Measurements from ENCODE around the gene COG6.

COG6 gene

DNA sequence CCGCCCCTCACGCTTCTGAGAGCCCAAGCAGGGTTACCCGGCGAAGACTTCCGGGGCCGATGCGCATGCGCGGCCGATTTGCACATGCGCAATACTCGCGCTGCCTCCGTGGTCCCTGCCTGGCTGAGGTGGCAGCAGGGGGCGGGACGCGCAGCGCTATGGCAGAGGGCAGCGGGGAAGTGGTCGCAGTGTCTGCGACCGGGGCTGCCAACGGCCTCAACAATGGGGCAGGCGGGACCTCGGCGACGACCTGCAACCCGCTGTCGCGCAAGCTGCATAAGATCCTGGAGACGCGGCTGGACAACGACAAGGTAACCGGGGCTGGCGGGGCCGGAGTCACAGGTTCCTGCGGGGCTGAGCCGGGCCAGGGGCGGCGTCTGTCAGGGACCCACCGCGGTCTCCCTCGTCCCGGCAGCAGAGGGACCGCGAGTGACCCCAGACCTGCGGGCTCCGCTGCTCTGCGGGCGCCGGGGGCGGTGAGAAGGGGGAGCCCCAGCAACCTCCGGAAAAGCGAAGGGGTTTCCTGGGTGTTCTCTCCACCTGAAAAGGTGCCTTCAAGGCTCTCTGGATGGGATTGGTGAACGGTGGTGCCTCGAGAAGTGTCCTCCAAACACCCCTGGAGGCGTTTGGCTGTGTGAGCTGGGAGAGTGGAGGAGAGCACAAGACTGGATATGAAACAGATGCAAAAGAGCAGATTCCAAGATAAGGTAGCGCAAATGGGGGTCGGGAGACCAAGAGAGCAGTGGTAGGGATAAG, at the start of gene COG6:
Gene COG6 (plus strand): TSS at position 94 of the 756 bp plus-strand sequence. CDS start 65 bp downstream, at position 159.
- peak; percentile 83 for DNase-seq

DNA sequence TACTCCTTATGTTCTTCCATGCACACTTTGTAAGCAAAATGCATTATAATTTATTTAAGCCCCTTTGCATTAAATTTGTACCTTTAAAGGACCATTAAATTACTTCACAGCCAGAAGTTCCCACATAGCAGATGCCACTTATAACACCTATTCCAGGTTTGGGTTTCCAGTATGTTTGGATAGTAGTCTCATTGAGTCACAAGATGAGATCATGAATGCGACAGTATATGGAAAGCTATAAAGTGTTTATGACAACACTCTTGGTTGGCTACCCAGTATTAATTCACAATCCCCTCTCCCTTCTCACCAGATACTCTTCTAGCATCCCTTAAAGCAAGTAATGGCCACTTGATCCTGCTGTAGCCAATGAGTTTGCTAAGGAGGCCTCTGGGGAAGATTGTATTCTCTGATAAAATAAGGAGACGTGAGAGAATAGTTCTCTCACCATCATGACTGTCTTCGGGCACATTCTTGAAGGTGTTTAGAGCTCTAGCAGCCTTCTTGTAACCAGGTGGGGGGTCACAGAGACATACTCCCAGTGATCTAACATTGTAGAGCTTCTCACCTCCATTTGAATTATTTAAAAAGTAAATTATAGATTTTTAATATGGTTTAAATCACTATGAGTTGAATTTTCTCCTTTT, 49.7 kb upstream of the COG6 start:
- no peak for DNase-seq

DNA sequence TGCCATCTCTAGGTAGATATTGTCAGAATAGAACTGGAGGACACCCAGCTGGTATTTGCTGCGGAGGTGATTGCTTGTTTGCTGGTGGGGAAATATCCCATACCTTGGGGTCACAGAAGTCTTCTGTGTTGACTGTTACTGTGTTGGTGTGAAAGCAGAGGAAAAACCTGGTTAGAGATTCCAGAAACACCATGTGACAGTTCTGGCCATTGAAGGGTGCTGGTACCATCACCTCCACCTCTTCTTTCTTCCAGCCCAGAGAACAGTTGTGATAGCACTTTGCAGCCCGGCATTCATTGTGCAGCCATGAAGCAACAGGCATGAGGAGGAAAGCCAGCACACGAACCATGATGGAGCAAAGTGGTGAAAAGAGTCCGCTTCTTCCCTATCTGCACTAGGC, 47.6 kb upstream of the COG6 start:
- no peak for DNase-seq

DNA sequence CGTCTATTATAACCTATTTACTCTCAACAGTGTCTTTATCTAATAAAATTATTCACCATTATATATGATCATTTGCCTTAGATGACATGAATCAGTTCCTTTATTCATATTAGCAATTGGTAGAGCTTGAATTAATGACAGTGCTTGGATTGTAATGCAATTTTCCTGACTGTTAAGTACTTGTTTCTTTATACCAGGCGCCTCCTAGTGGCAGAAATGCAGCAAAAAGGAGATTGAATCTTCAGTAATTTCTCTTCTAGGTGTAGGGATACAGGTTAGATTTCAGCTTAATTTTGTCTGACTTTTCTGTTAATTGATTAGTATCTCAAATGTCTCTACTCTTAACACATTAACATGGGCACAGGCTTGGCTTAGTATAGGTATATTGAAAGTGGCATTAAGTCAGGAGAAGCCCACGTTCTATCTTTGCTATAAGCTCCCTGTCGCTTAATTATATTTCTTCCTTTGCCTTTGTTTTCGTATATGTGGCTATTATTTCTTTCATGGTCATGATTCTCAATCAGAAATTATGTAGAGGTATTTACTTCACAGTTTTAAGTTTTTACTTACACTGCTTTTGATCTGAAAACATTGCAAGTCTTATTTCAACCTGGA, 43.3 kb upstream of the COG6 start:
- peak; percentile 63 for DNase-seq

DNA sequence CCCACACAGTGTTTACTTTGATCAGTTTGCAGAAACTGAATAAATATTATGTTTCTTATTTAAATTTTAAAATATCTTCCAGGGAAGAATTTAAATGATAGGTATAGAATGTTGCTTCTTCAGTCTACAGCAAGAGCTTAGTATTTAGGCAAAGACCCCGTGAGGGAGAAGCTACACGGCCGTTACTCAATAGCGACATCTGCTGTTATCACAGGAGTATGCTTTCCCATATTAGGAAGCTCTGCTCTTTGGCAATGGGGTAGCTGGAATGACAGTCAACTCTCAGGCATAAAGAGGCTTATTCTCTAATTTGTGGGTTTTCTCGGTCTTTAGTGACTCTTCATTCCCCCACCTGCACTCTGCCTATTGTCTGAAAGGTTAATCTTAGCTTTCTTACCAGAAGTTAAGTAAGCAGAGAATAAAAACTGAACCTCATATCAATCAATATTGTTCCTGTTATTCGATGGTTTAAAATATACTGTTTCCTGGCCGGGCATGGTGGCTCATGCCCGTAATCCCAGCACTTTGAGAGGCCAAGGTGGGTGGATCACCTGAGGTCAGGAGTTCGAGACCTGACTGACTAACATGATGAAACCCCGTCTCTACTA, 39.3 kb upstream of the COG6 start:
- DNase-seq = peak; percentile 65

DNA sequence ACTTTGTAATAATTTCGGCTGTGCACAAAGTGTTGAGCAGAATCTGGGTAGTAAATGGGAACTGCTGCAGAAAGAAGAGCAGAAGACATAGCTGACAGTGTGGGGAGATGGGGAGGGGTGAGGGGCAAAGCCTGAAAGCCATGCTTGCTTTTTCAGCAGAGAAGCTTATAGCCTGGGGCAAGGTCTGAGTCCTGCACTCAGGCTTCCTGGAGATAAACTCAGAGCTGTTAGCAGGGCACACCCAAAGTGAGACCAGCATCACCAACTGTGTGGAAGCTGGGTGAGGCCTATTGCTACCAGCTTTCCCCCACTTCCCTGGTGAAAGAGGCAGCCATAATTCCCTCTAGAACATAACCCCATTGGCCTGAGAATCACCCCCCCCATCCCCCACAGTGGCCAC, 36.9 kb upstream of the COG6 start:
- no peak for DNase-seq

DNA sequence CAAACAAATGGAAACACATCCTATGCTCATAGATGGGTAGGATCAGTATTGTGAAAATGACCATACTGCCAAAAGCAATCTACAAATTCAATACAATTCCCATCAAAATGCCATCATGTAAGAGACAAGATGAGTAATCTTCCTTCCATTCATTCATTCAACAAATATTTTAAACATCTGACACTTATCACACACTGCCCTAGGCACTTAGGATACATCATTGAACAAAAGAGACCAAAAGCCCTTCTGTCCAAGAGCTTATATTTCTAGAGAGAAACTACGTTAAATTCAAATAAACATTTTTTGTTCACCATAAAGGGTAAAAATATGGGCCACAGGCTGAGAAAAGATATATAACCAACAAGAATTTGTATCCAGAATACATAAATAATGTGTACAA, 32.0 kb upstream of the COG6 start:
- DNase-seq = no peak

DNA sequence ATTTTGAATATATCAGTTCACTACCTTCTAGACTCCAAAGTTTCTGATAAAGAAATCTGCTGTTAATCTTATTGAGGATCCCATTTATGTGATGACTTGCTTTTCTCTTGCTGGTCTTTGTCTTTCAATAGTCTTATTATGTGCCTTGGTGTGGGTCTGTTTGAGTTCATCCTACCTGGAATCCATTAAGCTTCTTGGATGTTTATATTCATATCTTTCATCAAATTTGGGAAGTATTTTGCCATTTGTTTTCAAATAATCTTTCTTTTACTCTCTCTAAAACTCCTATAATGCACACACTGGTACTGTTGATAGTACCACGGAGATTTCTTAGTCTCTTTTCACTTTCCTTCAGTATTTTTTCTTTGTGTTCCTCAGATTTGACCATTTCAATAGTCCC, 24.2 kb upstream of the COG6 start:
- DNase-seq = no peak

DNA sequence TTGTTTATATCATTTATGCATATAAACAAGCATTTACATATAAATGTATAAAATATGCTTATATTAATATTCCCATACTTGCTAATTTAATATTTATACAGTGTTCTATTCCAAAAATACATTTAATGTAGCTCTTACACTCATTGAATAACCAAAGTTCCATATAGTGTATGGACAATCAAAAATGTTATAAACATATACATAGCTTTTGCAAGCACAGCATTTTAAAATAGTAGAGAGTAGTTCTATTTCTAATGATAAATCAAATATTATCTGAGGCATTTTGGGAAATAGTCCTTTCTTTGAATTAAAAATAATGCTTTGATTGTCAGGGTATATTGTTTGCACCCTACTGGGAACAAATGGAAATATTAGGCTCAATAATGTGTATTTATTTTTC, 22.5 kb upstream of the COG6 start:
- no peak for DNase-seq

DNA sequence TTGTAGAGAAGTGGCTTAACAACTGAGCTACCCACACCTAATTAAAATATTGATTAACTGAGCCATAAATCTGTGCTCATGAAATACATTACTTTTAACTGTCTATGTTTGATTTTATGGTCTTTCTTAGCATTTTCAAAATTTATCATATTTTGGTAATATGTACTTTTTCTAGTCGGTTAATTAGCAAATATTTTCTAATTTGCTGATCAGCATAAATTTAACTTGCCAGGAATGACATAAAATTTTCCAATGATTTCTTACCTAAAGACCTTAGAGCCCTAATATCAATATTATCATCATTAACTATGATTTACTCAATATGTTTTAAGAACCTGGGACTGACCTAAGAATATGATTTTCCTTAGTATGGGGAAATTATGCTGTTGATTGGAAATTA, 19.9 kb upstream of the COG6 start:
- no peak for DNase-seq

DNA sequence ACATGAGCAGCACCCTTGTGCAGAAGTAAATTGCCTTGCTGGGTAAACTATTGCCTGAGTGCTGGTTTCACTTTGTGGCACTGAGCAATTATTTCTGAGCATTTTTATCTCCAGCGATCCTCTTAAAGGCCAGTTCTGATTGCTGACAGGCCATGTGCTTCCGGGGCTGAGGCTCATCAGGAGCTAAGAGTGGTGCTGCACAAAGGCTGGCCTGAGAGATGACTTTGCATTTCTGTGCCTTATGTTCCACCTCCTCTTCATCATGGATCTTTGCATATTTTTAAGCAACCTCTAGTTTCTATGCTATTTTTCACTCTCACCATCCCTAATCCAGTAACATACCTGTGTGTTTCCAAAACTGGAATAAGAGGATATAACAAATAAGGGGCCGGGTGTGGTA, 17.6 kb upstream of the COG6 start:
- DNase-seq = no peak

DNA sequence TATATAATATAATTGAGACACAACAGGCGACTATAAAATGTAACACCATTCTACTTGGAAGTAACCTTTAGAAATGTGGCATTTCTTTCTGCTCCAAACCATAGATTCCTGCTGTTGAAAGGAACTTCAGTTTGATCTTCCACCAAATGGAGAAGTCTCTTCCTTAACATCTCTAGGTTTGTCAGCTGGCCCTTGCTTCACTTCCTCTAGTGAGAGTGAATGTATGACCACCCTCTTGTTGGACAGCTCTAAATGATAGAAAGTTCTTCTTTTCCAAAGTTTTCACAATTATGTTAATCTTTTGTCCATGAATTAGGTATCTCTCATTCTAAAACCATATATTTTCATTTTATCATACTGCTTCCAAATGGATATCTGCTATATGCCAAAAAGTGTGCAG, 13.8 kb upstream of the COG6 start:
- peak; percentile 58 for DNase-seq

DNA sequence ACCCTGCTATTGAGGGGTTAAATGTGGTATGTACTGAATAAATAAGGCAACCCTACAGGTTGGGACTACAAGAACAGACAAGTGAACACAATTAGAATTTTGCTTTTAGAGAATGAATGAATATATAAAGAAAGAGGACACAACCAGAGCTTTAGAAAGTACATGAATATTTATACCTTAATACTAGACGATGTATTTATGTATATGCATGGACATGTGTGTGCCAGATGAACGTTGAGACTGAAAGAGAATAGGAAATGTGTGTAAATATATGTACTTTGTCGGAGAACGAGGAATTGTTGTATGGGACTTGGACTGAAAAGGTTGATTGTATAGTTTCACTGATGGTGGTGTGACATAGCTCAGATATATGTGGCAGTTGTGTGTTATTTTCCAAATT, 9.3 kb upstream of the COG6 start:
- DNase-seq = no peak

DNA sequence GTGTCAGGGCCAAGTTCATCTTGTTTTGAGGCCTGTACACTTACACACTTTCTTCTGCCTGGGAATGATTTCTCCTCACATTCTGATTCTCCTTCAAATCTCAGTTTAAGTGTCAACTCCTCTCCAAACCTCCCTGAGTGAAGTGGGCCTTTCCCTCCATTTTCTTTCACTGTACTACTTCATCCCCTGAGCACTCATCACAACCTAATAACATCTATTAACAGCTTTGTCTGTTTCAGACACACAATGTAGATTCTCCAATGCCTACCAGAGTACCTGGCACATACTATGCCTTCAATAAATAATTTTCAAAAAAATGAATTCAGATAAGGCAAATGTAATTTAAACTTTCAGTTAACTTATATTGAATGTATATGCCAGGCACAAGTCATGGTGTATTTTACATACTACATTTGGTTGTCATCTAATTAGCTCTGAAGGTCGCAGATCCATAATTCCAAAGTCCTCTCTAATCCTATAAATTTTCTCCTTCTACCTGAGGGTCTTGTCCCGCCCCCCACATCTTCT, 357 bp upstream of the COG6 start:
- DNase-seq = no peak

DNA sequence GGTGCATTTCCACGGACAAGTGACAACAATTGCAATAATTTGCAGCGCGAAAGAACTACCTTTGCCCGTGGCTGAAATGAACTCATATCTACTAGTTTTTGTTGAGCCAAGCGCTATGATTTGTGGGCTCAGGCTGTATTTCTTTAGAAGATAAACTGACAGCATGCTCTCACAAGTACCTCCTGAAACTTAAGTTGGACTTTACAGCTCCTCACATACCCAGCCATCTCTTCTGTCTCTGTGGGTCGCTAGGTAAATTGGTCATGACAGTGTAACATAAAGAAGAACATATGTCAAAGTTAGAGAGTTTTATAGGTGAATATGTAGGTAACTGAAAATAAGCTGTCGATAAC, 839 bp downstream of the COG6 start:
- no peak for DNase-seq

DNA sequence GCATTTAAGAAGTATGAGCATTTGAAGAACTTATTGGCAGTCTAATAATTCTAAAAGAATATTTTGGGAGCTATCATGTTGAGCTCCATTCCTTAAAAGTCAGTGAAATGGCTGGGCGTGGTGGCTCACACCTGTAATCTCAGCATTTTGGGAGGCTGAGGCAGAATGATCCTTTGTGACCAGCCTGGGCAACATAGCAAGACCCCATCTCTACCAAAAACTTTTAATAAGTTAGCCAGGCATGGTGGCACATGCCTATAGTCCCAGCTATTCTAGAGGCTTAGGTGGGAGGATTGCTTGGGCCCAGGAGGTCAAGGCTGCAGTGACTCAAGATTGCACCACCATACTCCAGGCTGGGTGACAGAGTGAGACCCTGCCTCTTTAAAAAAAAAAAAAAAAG, 8.0 kb downstream of the COG6 start:
- DNase-seq = no peak

DNA sequence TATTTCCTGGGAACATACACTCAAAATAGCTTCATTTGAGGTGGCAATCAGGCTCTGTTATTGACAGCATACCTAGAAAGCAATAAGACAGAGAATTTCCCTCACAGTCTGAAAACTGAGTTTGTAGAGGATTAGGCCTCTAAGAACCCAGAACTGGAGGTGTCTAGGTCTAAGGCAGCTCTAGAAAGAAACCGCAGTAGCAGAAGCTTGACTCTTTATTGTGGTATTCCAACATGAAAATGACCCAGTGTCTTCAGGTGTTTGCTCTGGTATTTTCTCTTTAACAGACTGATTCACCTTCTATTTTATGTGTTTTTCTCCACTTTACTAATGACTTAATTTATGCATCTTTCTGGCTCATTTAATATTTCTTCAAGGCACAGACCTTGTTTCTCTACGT, 8.5 kb downstream of the COG6 start:
- no peak for DNase-seq

DNA sequence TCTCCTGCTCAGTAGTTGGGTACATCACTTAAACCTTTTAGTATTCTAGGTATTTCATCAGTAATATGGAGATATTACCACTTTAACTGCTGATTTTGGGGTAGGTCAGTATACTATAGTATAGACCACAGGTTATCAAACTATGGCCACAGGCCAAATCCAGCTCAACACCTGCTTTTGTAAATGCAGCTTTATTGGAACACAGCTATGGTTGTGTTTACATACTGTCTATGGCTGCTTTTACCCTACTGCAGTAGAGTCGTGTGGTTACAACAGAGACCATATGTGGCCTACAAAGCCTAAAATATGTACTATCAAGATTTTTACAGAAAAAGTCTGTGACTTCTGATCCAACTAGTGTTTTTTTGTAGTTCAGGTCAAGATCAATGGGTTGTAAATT, 10.3 kb downstream of the COG6 start:
- DNase-seq = no peak

DNA sequence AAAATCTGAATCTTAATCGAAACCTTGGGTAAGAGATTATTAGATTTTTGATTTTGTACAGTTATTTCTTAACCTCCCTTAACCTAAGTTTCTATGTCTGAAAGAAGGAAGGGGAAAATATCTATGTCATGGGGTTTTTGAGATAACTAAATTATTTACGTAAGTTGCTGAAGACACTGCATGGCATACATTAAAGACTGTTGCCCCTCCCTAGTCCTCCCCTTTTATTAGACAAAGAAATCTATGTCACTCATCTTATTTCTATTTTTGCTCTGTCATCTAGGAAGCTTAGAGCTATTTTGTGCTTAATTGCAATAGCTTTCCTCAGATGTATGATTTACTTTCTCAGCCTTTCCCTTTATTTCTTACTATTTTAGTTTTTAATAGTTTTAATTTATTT, 15.0 kb downstream of the COG6 start:
- DNase-seq = no peak

DNA sequence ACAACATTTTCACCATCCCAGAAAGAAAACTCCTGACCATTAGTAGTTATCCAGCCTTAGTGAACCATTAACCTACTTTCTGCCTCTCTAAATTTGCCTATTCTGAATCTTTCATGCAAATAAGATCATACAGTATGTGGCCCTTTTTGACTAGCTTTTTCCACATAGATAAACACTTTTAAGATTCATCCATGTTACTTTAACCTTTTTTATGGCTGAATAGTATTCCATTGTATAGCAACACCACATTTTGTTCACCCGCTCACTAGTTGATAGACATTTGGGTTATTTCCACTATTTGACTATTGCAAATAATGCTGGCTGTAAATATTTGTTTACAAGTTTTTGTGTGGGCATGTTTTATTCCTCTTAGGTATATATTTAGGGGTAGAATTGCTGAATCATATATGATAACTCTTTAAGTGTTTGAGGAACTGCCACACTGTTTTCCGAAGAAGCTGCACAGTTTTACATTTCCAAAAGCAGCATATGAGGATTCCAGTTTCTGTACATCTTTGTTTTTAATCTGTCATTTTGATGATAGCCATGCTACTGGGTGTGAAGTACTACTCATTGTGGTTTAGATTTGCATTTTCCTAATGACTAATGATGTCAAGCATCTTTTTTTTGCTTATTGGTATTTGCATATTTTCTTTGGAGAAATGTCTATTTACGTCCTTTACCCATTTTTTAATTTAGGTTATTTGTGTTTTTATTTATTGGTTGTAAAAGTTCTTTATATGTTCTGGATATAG, 17.1 kb downstream of the COG6 start:
- no peak for DNase-seq

DNA sequence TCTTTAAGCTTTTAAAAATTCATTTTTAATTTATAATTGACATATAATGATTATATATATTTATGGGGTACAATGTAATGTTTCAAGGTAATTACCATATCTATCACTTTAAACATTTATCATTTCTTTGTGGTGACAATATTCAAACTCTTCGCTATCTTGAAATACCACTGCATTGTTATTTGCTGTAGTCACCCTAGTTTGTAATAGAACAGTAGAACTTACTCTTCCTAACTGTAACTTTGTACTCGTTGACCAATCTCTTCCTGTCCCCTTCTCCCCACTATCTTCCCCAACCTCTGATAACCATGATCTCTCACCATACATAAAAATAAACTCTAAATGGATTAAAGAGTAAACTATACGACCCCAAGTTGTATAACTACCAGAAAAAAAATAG, 20.4 kb downstream of the COG6 start:
- DNase-seq = no peak

DNA sequence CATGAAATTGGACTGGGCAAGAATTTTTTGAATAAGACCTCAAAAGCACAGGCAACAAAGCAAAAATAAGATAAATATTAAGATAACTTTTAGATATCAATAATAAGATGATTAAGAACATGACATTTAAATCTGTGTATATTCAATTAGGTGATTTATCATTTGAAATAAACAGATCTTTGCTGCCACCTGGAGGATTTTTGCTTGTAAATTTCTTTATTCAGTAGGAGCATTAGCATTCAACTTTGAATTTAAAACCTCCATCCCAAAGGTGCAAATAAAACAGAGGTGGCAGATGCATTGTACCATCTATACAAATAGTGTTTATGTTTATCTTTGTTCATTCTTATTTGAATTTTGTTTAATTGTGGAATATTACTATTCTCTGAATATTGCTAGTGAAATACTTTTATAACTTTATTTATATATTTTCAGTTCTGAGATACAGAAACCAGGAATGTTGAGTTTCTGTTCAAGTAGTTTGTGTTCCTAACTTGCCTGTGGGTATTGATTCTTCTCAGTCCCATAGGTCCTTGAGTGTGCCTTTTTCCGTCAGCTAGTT, 20.9 kb downstream of the COG6 start:
- DNase-seq = peak; percentile 60

DNA sequence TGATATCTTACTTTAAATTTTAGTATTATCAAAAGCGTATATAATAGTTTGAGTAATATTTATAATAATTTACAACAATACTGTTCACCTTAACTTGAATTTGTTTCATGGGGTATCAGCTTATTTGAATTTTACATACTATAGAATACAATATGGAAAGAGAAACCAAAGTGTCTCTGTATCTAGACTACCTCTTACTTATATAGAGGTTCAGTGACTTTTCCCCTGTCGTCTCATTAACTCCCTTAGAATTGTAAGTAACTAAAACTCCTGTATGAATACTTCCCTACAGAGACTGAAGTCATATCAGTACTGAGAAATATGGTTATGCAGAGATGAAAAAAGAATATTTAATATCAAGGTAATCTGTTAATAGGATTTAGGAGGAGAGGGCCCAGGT, 26.8 kb downstream of the COG6 start:
- no peak for DNase-seq

All from inflammatory macrophage treated with lipopolysaccharide for 4 hours (primary cell).